Measurements from ENCODE around the gene NLE1.
"Not testable (repeated sequence)": the region's sequence is repeated elsewhere in the genome, so short reads cannot be mapped to it uniquely, and the experiment has no call there.

NLE1 gene

DNA sequence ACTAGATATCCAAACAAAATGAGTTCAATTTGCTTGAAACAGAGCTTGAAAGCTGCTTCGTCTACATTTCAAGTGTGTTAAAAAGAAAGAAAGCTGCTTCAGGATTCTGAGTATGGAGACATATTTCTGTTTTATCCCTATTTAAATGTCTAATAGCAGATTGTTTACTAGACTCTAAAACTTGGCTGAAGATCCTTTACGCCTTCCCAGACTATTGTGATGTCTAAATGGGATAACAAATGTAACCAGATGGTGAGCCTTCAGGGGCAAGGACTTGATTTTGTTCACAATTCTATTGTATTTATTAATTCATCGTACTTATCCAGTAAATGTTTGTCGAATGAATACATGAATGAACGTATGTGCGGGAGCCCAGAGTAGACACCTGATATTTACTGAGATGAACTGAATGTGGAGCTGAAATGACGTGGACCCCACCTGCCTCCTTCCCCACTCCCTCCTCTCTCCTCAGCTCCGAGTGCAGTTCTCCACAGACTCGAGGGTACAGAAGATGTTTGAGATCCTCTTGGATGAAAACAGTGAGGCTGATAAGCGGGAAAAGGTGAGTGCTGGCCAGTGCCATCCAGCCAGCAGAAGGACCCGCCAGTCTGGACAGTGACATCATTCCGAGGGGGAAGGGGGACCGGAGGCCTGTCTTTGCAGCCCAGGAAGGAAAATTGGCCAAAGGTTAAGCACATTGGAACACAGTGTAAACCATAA is 10.5 kb upstream of the NLE1 start:
- DNase-seq (ENCODE audit: low read depth), result no peak
- no peak for TF ChIP-seq CTCF (conservative IDR thresholded peaks at IDR 0.05; ENCODE audit: low read depth, low read length)
- H3K4me3 ChIP-seq (ENCODE audit: low read depth, low read length), result no peak overlapping the region

DNA sequence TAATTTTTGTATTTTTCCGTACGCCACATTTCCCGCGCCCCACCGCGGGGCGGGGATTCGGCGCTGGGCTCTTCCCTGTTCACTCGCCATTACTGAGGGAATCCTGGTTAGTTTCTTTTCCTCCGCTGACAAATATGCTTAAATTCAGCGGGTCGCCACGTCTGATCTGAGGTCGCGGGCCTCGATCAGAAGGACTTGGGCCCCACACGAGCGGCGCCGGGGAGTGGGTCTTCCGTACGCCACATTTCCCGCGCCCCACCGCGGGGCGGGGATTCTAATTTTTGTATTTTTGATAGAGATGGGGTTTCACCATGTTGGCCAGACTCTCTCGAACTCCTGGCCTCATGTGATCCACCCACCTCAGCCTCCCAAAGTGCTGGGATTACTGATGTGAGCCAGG is 9.0 kb upstream of the NLE1 start:
- not testable (repeated sequence) for DNase-seq (ENCODE audit: low read depth)

GRCh38 chr17:35149941-35150340 is 7.8 kb upstream of the NLE1 start:
- no peak for TF ChIP-seq CTCF (conservative IDR thresholded peaks at IDR 0.05; ENCODE audit: low read depth, low read length)
- H3K4me3 ChIP-seq (ENCODE audit: low read depth, low read length), result no peak overlapping the region
- no peak for DNase-seq (ENCODE audit: low read depth)

More for the DNA sequence above, 9.0 kb upstream of the NLE1 start:
- not testable (repeated sequence) for H3K4me3 ChIP-seq (ENCODE audit: low read depth, low read length)

DNA sequence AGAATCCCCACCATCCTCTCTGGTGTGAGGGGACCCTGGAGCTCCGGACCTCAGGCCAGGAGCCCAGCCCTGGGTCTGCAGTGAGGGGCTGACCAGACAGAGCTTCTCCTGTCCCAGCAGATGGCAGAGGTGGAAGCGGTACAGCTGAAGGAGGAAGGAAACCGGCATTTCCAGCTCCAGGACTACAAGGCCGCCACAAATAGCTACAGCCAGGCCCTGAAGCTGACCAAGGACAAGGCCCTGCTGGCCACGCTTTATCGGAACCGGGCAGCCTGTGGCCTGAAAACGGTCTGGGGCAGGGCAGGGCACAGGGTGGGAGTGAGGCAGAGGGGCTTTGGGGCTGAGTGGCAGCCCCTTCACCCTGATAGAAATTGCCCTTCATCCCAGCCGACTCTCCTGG is 6.0 kb upstream of the NLE1 start:
- no peak overlapping the region for H3K4me3 ChIP-seq (ENCODE audit: low read depth, low read length)
- TF ChIP-seq CTCF (conservative IDR thresholded peaks at IDR 0.05; ENCODE audit: low read depth, low read length), result no peak
- no peak for DNase-seq (ENCODE audit: low read depth)

GRCh38 chr17:35147375-35147905 is 5.3 kb upstream of the NLE1 start, which contains the start of gene UNC45B:
Gene UNC45B, plus strand, starts transcription at chr17:35147817. Its CDS starts 447 bp downstream, at chr17:35148264.
- no peak for TF ChIP-seq CTCF (conservative IDR thresholded peaks at IDR 0.05; ENCODE audit: low read depth, low read length)
- no peak within 1 kb of the TSS for H3K4me3 ChIP-seq (ENCODE audit: low read depth, low read length)
- no peak for DNase-seq (ENCODE audit: low read depth)

DNA sequence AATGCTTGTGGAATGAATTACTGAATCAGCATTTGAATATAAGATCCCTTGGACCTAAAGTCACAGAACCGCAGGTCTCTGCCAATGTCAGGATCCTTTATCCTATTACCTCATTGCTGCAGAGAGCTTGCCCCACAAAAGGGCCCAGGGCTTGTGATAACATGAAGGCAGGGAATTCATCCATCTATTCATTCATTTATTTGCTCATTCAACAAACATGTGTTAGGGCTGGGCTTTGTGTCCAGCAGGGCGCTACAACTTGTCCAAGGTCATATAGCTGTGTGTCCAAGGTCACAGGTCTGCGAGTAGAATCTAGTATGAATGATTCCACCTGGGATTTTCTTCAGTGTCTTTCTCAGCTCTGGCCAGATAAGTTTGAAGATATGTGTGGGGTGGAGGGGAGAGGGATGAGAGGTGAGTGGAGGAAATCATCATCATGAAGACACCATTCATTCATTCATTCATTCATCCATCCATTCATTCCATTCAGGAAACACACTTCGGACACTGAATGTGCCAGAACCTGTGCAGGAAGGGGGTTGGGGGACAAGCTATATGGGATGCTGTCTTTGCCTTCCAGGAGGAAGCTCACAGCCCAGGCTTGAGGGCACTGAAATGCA is 4.2 kb upstream of the NLE1 start:
- DNase-seq (ENCODE audit: low read depth), result no peak
- TF ChIP-seq CTCF (conservative IDR thresholded peaks at IDR 0.05; ENCODE audit: low read depth, low read length), result no peak

DNA sequence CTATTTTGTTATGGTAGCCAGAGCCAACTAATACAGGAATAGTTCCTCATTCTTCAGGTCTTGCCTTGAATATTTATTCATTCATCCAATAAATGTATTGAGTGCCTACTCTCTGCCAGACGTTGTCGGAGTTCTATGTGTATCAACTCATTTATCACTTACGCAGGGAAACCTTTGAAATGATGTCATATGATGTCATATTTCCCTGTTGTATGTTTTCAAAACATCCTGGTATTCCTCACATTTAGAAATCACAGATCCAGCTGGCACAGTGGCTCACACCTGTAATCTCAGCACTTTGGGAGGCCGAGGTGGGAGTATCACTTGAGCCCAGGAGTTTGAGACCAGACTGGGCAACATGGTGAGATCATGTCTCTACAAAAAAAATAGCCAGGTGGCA is 2.7 kb upstream of the NLE1 start:
- H3K4me3 ChIP-seq (ENCODE audit: low read depth, low read length), result no peak overlapping the region
- no peak for TF ChIP-seq CTCF (conservative IDR thresholded peaks at IDR 0.05; ENCODE audit: low read depth, low read length)
- no peak for DNase-seq (ENCODE audit: low read depth)

More for the DNA sequence above, 4.2 kb upstream of the NLE1 start:
- no peak overlapping the region for H3K4me3 ChIP-seq (ENCODE audit: low read depth, low read length)

Data from choroid plexus epithelial cell (primary cell).